Central memory CD8-positive, alpha-beta T cell (primary cell): ENCODE data around the gene EXOSC9.
A peak's percentile ranks its signal among the peaks of the same experiment; 100 is the strongest.

Source experiments
- ATAC-seq: fragments of 150-1000 bp; cut with Tn5 transposase; replicated peaks from 2 replicates; pipeline ENCODE4 v1.10.0; 2022; ENCODE audit warnings: mild to moderate bottlenecking, moderate FRiP score, moderate number of reproducible peaks; ENCODE audit not compliant: poor library complexity, severe bottlenecking; ENCODE audit errors: extremely low read depth
- DNase-seq, 2 donors: peaks; one replicate each; pipeline ENCODE4 v3.0.0; 2021; ENCODE audit warnings: low spot score in 2 of 2
- H3K27ac Mint-ChIP-seq: one replicate; pipeline ENCODE4 v1.8.0; 2022; ENCODE audit warnings: low read depth, mild to moderate bottlenecking, moderate library complexity, mixed read lengths
- H3K27me3 Mint-ChIP-seq: one replicate; pipeline ENCODE4 v1.8.0; 2022; ENCODE audit warnings: mixed read lengths
- H3K36me3 Mint-ChIP-seq: one replicate; pipeline ENCODE4 v1.8.0; 2022; ENCODE audit warnings: mild to moderate bottlenecking, moderate library complexity, mixed read lengths; ENCODE audit not compliant: insufficient read depth
- H3K4me1 Mint-ChIP-seq: one replicate; pipeline ENCODE4 v1.8.0; 2022; ENCODE audit warnings: mixed read lengths
- H3K4me3 Mint-ChIP-seq: one replicate; pipeline ENCODE4 v1.8.0; 2022; ENCODE audit warnings: mild to moderate bottlenecking, moderate library complexity, mixed read lengths
- H3K9me3 Mint-ChIP-seq: one replicate; pipeline ENCODE4 v1.8.0; 2022; ENCODE audit warnings: mixed read lengths

EXOSC9 gene

GRCh38 chr4:121791481-121791880 is 9.6 kb upstream of the EXOSC9 start:
- Mint-ChIP-seq H3K9me3 (no peaks in the 10 kb centered on the region), H3K27ac (no peak overlapping the region), H3K4me1 (peaks cover 12% of the 10 kb centered on the region), H3K4me3 (no peak overlapping the region), H3K36me3 (no peaks in the 10 kb centered on the region), H3K27me3 (peaks cover 38% of the 10 kb centered on the region)
- no peak for ATAC-seq
- DNase-seq: no peak

- no peaks in the 10 kb centered on the region for H3K36me3 Mint-ChIP-seq
- no peak overlapping the region for H3K27ac Mint-ChIP-seq
- H3K27me3 Mint-ChIP-seq: peaks cover 27% of the 10 kb centered on the region
- ATAC-seq: no peak
- H3K9me3 Mint-ChIP-seq: no peaks in the 10 kb centered on the region
- no peak for DNase-seq
- no peak overlapping the region for H3K4me3 Mint-ChIP-seq
- peaks cover 12% of the 10 kb centered on the region for H3K4me1 Mint-ChIP-seq
Measured at GRCh38 chr4:121792966-121793365, 8.2 kb upstream of the EXOSC9 start.

GRCh38 chr4:121794505-121795188 is 6.5 kb upstream of the EXOSC9 start:
- Mint-ChIP-seq H3K27ac (no peak overlapping the region), H3K4me3 (no peak overlapping the region)
- no peak for DNase-seq

GRCh38 chr4:121796283-121796682 is 4.8 kb upstream of the EXOSC9 start:
- H3K4me1 Mint-ChIP-seq: peaks cover 36% of the 10 kb centered on the region
- H3K27ac Mint-ChIP-seq: peak overlapping the region; percentile 33
- H3K27me3 Mint-ChIP-seq: no peaks in the 10 kb centered on the region
- DNase-seq (no peak), ATAC-seq (no peak)
- H3K4me3 Mint-ChIP-seq: no peak overlapping the region
- H3K36me3 Mint-ChIP-seq: peaks cover 7% of the 10 kb centered on the region
- no peaks in the 10 kb centered on the region for H3K9me3 Mint-ChIP-seq

More at GRCh38 chr4:121794505-121795188, 6.5 kb upstream of the EXOSC9 start:
- no peak for ATAC-seq
- H3K36me3 Mint-ChIP-seq: no peaks in the 10 kb centered on the region
- H3K9me3 Mint-ChIP-seq: no peaks in the 10 kb centered on the region
- H3K4me1 Mint-ChIP-seq: peaks cover 19% of the 10 kb centered on the region
- H3K27me3 Mint-ChIP-seq: peaks cover 11% of the 10 kb centered on the region

GRCh38 chr4:121799208-121799823 is 1.8 kb upstream of the EXOSC9 start:
- Mint-ChIP-seq H3K36me3 (peaks cover 26% of the 10 kb centered on the region), H3K9me3 (no peaks in the 10 kb centered on the region), H3K27ac (peak overlapping the region; percentile 95), H3K4me3 (peak overlapping the region; percentile 87), H3K4me1 (peaks cover 50% of the 10 kb centered on the region), H3K27me3 (no peaks in the 10 kb centered on the region)
- ATAC-seq (no peak), DNase-seq (no peak)

GRCh38 chr4:121799867-121800501 is 1.1 kb upstream of the EXOSC9 start:
- H3K9me3 Mint-ChIP-seq: no peaks in the 10 kb centered on the region
- H3K4me3 Mint-ChIP-seq: peak overlapping the region; percentile 87
- DNase-seq: no peak
- H3K27ac Mint-ChIP-seq: peak overlapping the region; percentile 95
- peaks cover 28% of the 10 kb centered on the region for H3K36me3 Mint-ChIP-seq
- no peaks in the 10 kb centered on the region for H3K27me3 Mint-ChIP-seq
- no peak for ATAC-seq
- H3K4me1 Mint-ChIP-seq: peaks cover 50% of the 10 kb centered on the region

- Mint-ChIP-seq H3K9me3 (no peaks in the 10 kb centered on the region), H3K36me3 (peaks cover 33% of the 10 kb centered on the region), H3K27ac (peak overlapping the region; percentile 95), H3K4me3 (peak overlapping the region; percentile 87), H3K27me3 (no peaks in the 10 kb centered on the region), H3K4me1 (peaks cover 51% of the 10 kb centered on the region)
- DNase-seq: no peak
- peak; percentile 53 for ATAC-seq
Measured at GRCh38 chr4:121800638-121800960, 524 bp upstream of the EXOSC9 start.

- H3K27ac Mint-ChIP-seq: peak overlapping the region; percentile 95
- DNase-seq (no peak), ATAC-seq (no peak)
- peak overlapping the region; percentile 87 for H3K4me3 Mint-ChIP-seq
- no peaks in the 10 kb centered on the region for H3K9me3 Mint-ChIP-seq
- no peaks in the 10 kb centered on the region for H3K27me3 Mint-ChIP-seq
- H3K36me3 Mint-ChIP-seq: peaks cover 43% of the 10 kb centered on the region
- H3K4me1 Mint-ChIP-seq: peaks cover 44% of the 10 kb centered on the region
Measured at GRCh38 chr4:121801715-121802075, 572 bp downstream of the EXOSC9 start.

GRCh38 chr4:121806411-121806810 is 5.3 kb downstream of the EXOSC9 start:
- ATAC-seq: no peak
- H3K27ac Mint-ChIP-seq: no peak overlapping the region
- peaks cover 63% of the 10 kb centered on the region for H3K36me3 Mint-ChIP-seq

GRCh38 chr4:121811122-121811521 is 10.0 kb downstream of the EXOSC9 start:
- no peak overlapping the region for H3K27ac Mint-ChIP-seq

More at GRCh38 chr4:121806411-121806810, 5.3 kb downstream of the EXOSC9 start:
- no peaks in the 10 kb centered on the region for H3K27me3 Mint-ChIP-seq
- no peak overlapping the region for H3K4me3 Mint-ChIP-seq
- no peaks in the 10 kb centered on the region for H3K9me3 Mint-ChIP-seq
- DNase-seq: no peak
- H3K4me1 Mint-ChIP-seq: peaks cover 20% of the 10 kb centered on the region

GRCh38 chr4:121814756-121815155 is 13.6 kb downstream of the EXOSC9 start:
- Mint-ChIP-seq H3K36me3 (peaks cover 50% of the 10 kb centered on the region), H3K27ac (peak overlapping the region; percentile 68), H3K9me3 (no peaks in the 10 kb centered on the region), H3K27me3 (no peaks in the 10 kb centered on the region), H3K4me1 (peaks cover 10% of the 10 kb centered on the region), H3K4me3 (no peak overlapping the region)
- ATAC-seq (no peak), DNase-seq (no peak)

More at GRCh38 chr4:121811122-121811521, 10.0 kb downstream of the EXOSC9 start:
- DNase-seq (no peak), ATAC-seq (peak; percentile 80)
- peaks cover 10% of the 10 kb centered on the region for H3K4me1 Mint-ChIP-seq
- no peaks in the 10 kb centered on the region for H3K27me3 Mint-ChIP-seq
- no peaks in the 10 kb centered on the region for H3K9me3 Mint-ChIP-seq
- no peak overlapping the region for H3K4me3 Mint-ChIP-seq
- peaks cover 57% of the 10 kb centered on the region for H3K36me3 Mint-ChIP-seq

- DNase-seq (no peak), ATAC-seq (no peak)
- no peaks in the 10 kb centered on the region for H3K9me3 Mint-ChIP-seq
- peaks cover 31% of the 10 kb centered on the region for H3K36me3 Mint-ChIP-seq
- H3K4me3 Mint-ChIP-seq: no peak overlapping the region
- H3K27me3 Mint-ChIP-seq: no peaks in the 10 kb centered on the region
- peaks cover 10% of the 10 kb centered on the region for H3K4me1 Mint-ChIP-seq
- H3K27ac Mint-ChIP-seq: no peak overlapping the region
Measured at GRCh38 chr4:121817006-121817405, 15.9 kb downstream of the EXOSC9 start.

- H3K4me1 Mint-ChIP-seq: peaks cover 12% of the 10 kb centered on the region
- H3K4me3 Mint-ChIP-seq: no peak overlapping the region
- H3K36me3 Mint-ChIP-seq: peaks cover 27% of the 10 kb centered on the region
- no peak overlapping the region for H3K27ac Mint-ChIP-seq
- H3K27me3 Mint-ChIP-seq: no peaks in the 10 kb centered on the region
- ATAC-seq: no peak
- no peaks in the 10 kb centered on the region for H3K9me3 Mint-ChIP-seq
- DNase-seq: no peak
Measured at GRCh38 chr4:121817701-121818100, 16.6 kb downstream of the EXOSC9 start.
